Motor neuron (in vitro differentiated cells): ENCODE data around the gene UGT1A6. TPM values are rescaled to one million over a fixed set of nuclear protein-coding genes. Genes with fewer than 3 reads are reported as not detected.

Experiments used
- ATAC-seq, 8 experiments: fragments of 200-7000 bp; cut with Tn5 transposase; replicated peaks in 6 of 8; 2 replicates each; pipeline ENCODE4 v1.8.0; 2021; ENCODE audit warnings: mild to moderate bottlenecking in 8 of 8, moderate library complexity in 8 of 8
- H3K27ac ChIP-seq, 2 donors: fragments of 250-450 bp; sonication (Bioruptor Pico); 2 replicates each; pipeline ENCODE4 v1.9.0; 2021; ENCODE audit warnings: antibody characterized with exemption in 2 of 2, mild to moderate bottlenecking in 2 of 2, moderate library complexity in 1 of 2
- H3K4me1 ChIP-seq, 2 donors: fragments of 250-450 bp; sonication (Bioruptor Pico); replicated peaks in 1 of 2; 2 replicates each; pipeline ENCODE4 v1.6.1; 2021; ENCODE audit warnings: antibody characterized with exemption in 2 of 2, mild to moderate bottlenecking in 2 of 2, moderate library complexity in 1 of 2
- H3K4me3 ChIP-seq, 5 donors: fragments of 250-450 bp; sonication (Bioruptor Pico); 2 replicates each; pipeline ENCODE4 v1.9.0; 2021; ENCODE audit warnings: antibody characterized with exemption in 5 of 5, mild to moderate bottlenecking in 5 of 5, moderate library complexity in 4 of 5
- WGBS, 10 experiments: fragments of 450-650 bp; shearing (Covaris generic); methylation state at CpG; one replicate each; pipeline ENCODE4 v1.0.0; 2022; 5-methylcytosine and 5-hydroxymethylcytosine counted together
- in situ Hi-C, 9 experiments: fragments of 400-800 bp; cut with MboI; loops; one replicate each; pipeline ENCODE4 v1.15.0; 2021; ENCODE audit warnings: low sequenced_read_pairs in 9 of 9, low pct_unique_long_range_greater_than_20kb in 2 of 9; ENCODE audit not compliant: unreplicated experiment in 9 of 9
- total RNA-seq, 8 experiments: library from RNA; unstranded; fragments of 300-600 nt; gene quantifications; 2 replicates each; pipeline versions ENCODE4 v1.2.3 to v1.2.4, GENCODE V29; 2022

Gene UGT1A6
- total RNA-seq, 8 experiments from 2014 or later, result 0.21 to 6.9 (median 1.2) TPM; not detected in 3

GRCh38 chr2:233764761-233765160 lies 72.1 kb downstream of the UGT1A6 start:
- WGBS, 10 experiments, result 43 to 83% (median 80%) methylated on average over 2 to 3 of the region's 3 CpGs; no CpG with 5 or more reads in 5 of the 10 experiments
- Histone ChIP-seq H3K4me3 (no peak overlapping the region), H3K27ac (no peak overlapping the region), H3K4me1 (peaks cover 3% of the 10 kb centered on the region in 2 donors)
- ATAC-seq, result no peak
- in situ Hi-C loops, result no loop called here

DNA sequence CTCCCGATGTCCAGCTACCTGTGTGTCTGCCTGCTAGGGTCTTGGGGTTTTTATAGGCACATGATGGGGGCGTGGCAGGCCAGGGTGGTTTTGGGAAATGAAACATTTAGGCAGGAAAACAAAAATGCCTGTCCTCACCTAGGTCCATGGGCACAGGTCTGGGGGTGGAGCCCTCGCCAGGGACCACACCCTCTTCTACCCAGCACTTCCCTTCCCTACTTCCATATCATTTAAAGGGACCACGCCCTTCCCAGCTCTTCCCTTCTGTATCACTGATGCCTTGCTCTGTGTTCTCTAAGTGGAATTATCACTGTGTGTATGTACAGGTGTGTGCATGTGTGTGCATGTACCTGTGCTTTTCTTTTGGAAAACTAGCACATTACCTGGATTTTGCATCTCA lies 73.7 kb downstream of the UGT1A6 start:
- Histone ChIP-seq H3K4me3 (no peak overlapping the region), H3K27ac (no peak overlapping the region), H3K4me1 (peaks cover 3% of the 10 kb centered on the region in 2 donors)
- ATAC-seq, result peak in 2 of 8 experiments; percentile 20 to 25
- in situ Hi-C loops, result no loop called here
- 9 to 80% (median 10%) methylated on average over 1 to 2 of the region's 4 CpGs; no CpG with 5 or more reads in 7 of the 10 experiments for WGBS, 10 experiments

GRCh38 chr2:233768076-233768475 lies 75.4 kb downstream of the UGT1A6 start:
- peaks cover 3% of the 10 kb centered on the region in 2 donors for H3K4me1 ChIP-seq
- H3K27ac ChIP-seq, result no peak overlapping the region
- 10 to 100% (median 47%) methylated on average over 1 to 4 of the region's 4 CpGs; no CpG with 5 or more reads in 2 of the 10 experiments for WGBS, 10 experiments
- peak in 1 of 8 experiments; percentile 48 for ATAC-seq
- in situ Hi-C loops, result no loop called here
- H3K4me3 ChIP-seq, result no peak overlapping the region

GRCh38 chr2:233769260-233769659 lies 76.6 kb downstream of the UGT1A6 start:
- ATAC-seq, result no peak
- in situ Hi-C loops, result no loop called here
- Histone ChIP-seq H3K27ac (no peak overlapping the region), H3K4me3 (no peak overlapping the region), H3K4me1 (peaks cover 3% of the 10 kb centered on the region in 2 donors)
- 8 to 100% (median 92%) methylated on average over 1 to 7 of the region's 9 CpGs for WGBS, 10 experiments

GRCh38 chr2:233772153-233772552 lies 79.5 kb downstream of the UGT1A6 start:
- Histone ChIP-seq H3K27ac (no peak overlapping the region), H3K4me3 (no peak overlapping the region), H3K4me1 (peaks cover 3% of the 10 kb centered on the region in 2 donors)
- 64 to 96% (median 75%) methylated on average over 2 to 15 of the region's 16 CpGs; no CpG with 5 or more reads in 1 of the 10 experiments for WGBS, 10 experiments
- ATAC-seq, result no peak
- in situ Hi-C loops, result no loop called here

DNA sequence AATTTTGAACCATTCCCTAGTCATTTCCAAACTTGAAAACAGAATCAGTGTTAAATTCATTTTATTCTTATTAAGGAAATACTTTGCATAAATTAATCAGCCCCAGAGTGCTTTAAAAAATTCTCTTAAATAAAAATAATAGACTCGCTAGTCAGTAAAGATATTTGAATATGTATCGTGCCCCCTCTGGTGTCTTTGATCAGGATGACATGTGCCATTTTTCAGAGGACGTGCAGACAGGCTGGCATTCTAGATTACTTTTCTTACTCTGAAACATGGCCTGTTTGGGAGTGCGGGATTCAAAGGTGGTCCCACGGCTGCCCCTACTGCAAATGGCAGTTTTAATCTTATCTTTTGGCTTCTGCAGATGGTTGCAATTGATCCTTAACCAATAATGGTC lies 79.9 kb downstream of the UGT1A6 start:
- Histone ChIP-seq H3K27ac (no peak overlapping the region), H3K4me1 (peaks cover 3% of the 10 kb centered on the region in 2 donors), H3K4me3 (no peak overlapping the region)
- in situ Hi-C loops, result no loop called here
- WGBS, 10 experiments, result 52 to 100% (median 71%) methylated on average over 2 to 5 of the region's 5 CpGs; no CpG with 5 or more reads in 4 of the 10 experiments
- no peak for ATAC-seq

DNA sequence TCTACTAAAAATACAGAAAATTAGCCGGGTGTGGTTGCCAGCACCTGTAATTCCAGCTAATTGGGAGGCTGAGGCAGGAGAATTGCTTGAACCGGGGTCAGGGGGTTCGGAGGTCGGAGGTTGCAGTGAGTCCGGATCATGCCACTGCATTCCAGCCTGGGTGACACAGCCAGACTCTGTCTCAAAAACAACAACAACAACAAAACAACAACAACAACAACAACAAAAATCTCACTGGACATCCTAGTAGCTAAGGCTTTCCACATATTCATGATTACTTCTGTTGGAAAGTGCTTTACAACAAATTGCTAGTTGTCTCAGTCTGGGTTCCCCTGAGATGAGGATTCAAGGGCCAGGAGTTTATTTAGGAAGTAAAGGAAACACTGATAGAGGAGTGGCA lies 81.2 kb downstream of the UGT1A6 start:
- WGBS, 10 experiments, result 83 to 100% methylated on average over 1 of the region's 5 CpGs; no CpG with 5 or more reads in 8 of the 10 experiments
- no peak for ATAC-seq
- H3K27ac ChIP-seq, result no peak overlapping the region
- no peaks in the 10 kb centered on the region for H3K4me1 ChIP-seq
- in situ Hi-C loops, result no loop called here
- no peak overlapping the region for H3K4me3 ChIP-seq

DNA sequence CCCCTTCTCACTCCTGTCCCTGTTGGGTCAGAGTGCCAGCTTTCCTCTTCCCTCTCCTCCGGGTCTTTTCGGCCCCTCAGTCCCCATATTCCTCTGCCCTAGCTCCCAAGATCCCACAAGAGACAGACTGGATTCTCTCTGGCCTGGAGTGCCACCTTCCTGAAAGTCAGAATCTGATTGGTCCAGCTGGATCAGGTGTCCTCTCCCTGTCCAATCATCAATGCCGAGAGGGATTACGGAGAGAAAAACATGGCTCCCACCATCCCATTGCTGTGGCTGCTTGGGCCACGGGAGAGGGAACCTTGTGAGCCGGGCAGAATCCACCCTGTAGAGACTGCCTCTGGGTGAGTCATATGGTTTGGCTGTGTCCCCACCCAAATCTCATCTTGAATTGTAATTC lies 82.7 kb downstream of the UGT1A6 start:
- in situ Hi-C loops, result no loop called here
- Histone ChIP-seq H3K4me3 (no peak overlapping the region), H3K4me1 (no peaks in the 10 kb centered on the region), H3K27ac (no peak overlapping the region)
- peak in 2 of 8 experiments; percentile 26 to 32 for ATAC-seq
- 31 to 100% (median 86%) methylated on average over 1 to 6 of the region's 6 CpGs; no CpG with 5 or more reads in 4 of the 10 experiments for WGBS, 10 experiments

DNA sequence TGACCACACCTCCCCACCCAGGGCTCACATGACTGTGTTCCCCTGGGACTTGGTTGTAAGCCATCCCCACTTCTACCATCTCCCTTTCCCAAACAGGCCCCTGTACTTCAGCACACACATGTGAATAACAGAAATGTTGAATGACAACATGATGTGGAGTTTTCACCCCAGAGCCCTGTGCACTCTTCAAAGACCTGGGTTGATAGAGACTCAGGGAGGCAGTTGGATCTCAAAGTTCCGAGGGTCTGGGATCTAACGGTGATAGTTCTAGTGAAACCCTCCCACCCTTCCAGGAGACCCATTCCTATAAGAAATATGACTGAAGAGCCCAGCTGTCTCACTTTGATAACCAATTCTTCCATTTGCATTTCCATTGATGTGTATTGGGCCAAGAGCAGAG lies 85.3 kb downstream of the UGT1A6 start, which contains the start of gene MROH2A:
Gene MROH2A, plus strand, starts transcription at position 301 of the 400 bp plus-strand sequence. CDS start 1,029 bp downstream, outside the sequence.
- Histone ChIP-seq H3K4me3 (no peak within 1 kb of the TSS), H3K4me1 (no peaks in the 10 kb centered on the region), H3K27ac (no peak within 1 kb of the TSS)
- in situ Hi-C loops, result no loop called here
- no peak for ATAC-seq
- 17 to 75% (median 67%) methylated on average over 1 to 2 of the region's 2 CpGs; no CpG with 5 or more reads in 5 of the 10 experiments for WGBS, 10 experiments

DNA sequence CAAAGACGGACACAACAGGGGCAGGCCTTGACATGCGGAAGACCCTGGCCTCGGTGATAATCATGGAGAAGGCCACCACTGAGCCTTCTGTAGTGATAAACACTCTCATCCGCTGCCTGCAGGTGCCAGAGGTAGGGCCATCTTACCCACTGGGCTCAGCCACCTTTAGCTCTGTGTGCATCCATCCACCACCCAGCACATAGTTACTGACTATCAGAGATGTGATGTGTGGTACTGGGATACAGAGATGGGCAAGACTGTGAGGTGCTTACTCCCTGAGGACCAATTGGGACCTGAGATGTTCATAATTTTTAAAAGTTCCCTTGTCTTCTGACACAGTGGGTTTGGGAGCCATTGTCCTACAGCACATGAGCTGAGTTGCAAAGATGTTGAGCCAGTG lies 87.0 kb downstream of the UGT1A6 start:
- Histone ChIP-seq H3K4me3 (no peak overlapping the region), H3K4me1 (no peaks in the 10 kb centered on the region), H3K27ac (no peak overlapping the region)
- in situ Hi-C loops, result no loop called here
- 100% methylated on average over 1 to 3 of the region's 4 CpGs; no CpG with 5 or more reads in 8 of the 10 experiments for WGBS, 10 experiments
- ATAC-seq, result no peak

GRCh38 chr2:233780771-233781170 lies 88.1 kb downstream of the UGT1A6 start:
- Histone ChIP-seq H3K4me3 (no peak overlapping the region), H3K27ac (no peak overlapping the region), H3K4me1 (no peaks in the 10 kb centered on the region)
- peak in 2 of 8 experiments; percentile 81 to 87 for ATAC-seq
- 2 to 93% (median 83%) methylated on average over 1 to 4 of the region's 4 CpGs for WGBS, 10 experiments
- in situ Hi-C loops, result no loop called here

GRCh38 chr2:233789554-233789953 lies 96.9 kb downstream of the UGT1A6 start:
- in situ Hi-C loops, result no loop called here
- no peak for ATAC-seq
- Histone ChIP-seq H3K4me3 (no peak overlapping the region), H3K27ac (no peak overlapping the region), H3K4me1 (no peaks in the 10 kb centered on the region)
- WGBS, 10 experiments, result 40 to 100% (median 82%) methylated on average over 1 to 3 of the region's 7 CpGs; no CpG with 5 or more reads in 2 of the 10 experiments

GRCh38 chr2:233791151-233791882 lies 98.6 kb downstream of the UGT1A6 start:
- WGBS, 10 experiments, result 48 to 89% (median 85%) methylated on average over 3 to 15 of the region's 18 CpGs; no CpG with 5 or more reads in 5 of the 10 experiments

More at GRCh38 chr2:233791151-233791882, 98.6 kb downstream of the UGT1A6 start:
- in situ Hi-C loops, result no loop called here
- H3K27ac ChIP-seq, result no peak overlapping the region
- no peaks in the 10 kb centered on the region for H3K4me1 ChIP-seq
- no peak overlapping the region for H3K4me3 ChIP-seq
- no peak for ATAC-seq
